ENCODE data around the gene SH2D3C.

- TF ChIP-seq, protein P1, sequence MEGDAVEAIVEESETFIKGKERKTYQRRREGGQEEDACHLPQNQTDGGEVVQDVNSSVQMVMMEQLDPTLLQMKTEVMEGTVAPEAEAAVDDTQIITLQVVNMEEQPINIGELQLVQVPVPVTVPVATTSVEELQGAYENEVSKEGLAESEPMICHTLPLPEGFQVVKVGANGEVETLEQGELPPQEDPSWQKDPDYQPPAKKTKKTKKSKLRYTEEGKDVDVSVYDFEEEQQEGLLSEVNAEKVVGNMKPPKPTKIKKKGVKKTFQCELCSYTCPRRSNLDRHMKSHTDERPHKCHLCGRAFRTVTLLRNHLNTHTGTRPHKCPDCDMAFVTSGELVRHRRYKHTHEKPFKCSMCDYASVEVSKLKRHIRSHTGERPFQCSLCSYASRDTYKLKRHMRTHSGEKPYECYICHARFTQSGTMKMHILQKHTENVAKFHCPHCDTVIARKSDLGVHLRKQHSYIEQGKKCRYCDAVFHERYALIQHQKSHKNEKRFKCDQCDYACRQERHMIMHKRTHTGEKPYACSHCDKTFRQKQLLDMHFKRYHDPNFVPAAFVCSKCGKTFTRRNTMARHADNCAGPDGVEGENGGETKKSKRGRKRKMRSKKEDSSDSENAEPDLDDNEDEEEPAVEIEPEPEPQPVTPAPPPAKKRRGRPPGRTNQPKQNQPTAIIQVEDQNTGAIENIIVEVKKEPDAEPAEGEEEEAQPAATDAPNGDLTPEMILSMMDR (IDR thresholded peaks at IDR 0.05): no peak
- TF ChIP-seq POLR2A (IDR thresholded peaks at IDR 0.05) (no peak), EP300 (IDR thresholded peaks at IDR 0.05) (no peak)
These were observed 55.5 kb downstream of the SH2D3C start for GRCh38 chr9:127723013-127723412.
